ENCODE measurements around the gene CYP4A22.
A peak's percentile ranks its signal among the peaks of the same experiment; 100 is the strongest.
"Not testable (repeated sequence)": the region's sequence is repeated elsewhere in the genome, so short reads cannot be mapped to it uniquely, and the experiment has no call there.

Gene CYP4A22, protein sequence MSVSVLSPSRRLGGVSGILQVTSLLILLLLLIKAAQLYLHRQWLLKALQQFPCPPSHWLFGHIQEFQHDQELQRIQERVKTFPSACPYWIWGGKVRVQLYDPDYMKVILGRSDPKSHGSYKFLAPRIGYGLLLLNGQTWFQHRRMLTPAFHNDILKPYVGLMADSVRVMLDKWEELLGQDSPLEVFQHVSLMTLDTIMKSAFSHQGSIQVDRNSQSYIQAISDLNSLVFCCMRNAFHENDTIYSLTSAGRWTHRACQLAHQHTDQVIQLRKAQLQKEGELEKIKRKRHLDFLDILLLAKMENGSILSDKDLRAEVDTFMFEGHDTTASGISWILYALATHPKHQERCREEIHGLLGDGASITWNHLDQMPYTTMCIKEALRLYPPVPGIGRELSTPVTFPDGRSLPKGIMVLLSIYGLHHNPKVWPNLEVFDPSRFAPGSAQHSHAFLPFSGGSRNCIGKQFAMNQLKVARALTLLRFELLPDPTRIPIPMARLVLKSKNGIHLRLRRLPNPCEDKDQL

DNA sequence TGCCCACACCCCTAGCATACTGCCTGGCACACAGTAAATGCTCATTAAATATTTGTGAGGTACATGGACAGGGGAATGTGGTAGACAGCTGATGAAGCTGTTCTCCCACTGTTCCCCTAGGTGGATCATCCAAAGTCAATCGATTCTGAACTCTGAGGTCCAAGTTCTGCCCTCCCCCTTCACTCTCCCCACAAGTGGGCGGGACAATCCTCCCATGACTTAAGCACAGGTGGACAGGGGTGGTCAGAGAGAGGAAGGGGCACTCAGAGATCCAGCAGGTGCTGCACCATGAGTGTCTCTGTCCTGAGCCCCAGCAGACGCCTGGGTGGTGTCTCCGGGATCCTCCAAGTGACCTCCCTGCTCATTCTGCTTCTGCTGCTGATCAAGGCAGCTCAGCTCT, at the start of gene CYP4A22:
TSS of gene CYP4A22 (plus strand) at position 244 of the 400 bp plus-strand sequence. CDS start at position 289, 45 bp downstream.
- TF ChIP-seq, protein P1, sequence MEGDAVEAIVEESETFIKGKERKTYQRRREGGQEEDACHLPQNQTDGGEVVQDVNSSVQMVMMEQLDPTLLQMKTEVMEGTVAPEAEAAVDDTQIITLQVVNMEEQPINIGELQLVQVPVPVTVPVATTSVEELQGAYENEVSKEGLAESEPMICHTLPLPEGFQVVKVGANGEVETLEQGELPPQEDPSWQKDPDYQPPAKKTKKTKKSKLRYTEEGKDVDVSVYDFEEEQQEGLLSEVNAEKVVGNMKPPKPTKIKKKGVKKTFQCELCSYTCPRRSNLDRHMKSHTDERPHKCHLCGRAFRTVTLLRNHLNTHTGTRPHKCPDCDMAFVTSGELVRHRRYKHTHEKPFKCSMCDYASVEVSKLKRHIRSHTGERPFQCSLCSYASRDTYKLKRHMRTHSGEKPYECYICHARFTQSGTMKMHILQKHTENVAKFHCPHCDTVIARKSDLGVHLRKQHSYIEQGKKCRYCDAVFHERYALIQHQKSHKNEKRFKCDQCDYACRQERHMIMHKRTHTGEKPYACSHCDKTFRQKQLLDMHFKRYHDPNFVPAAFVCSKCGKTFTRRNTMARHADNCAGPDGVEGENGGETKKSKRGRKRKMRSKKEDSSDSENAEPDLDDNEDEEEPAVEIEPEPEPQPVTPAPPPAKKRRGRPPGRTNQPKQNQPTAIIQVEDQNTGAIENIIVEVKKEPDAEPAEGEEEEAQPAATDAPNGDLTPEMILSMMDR (IDR thresholded peaks at IDR 0.05; ENCODE audit: low read depth, low read length): no peak
- DNase-seq (ENCODE audit: extremely low read depth, low read depth): no peak

DNA sequence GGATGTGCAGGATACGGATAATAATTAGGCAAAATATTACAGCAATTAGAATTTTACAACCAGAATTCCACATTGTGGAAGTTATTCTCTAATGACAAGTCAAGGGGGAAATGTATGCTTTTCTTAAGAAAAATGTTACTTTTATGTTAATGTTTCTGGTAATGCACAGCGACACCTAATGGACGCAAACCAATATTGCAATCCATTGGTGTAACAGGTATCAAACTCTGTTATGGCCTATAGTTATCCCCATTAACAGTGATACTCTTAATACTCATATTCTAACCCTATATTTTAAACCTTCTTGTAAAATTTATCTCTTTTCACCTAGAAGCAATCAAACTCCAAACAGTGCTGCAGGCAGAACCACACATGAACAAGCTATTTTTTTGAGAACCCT, 47.9 kb upstream of the CYP4A22 start:
- TF ChIP-seq, protein P1 (IDR thresholded peaks at IDR 0.05; ENCODE audit: low read depth, low read length): peak; percentile 37

DNA sequence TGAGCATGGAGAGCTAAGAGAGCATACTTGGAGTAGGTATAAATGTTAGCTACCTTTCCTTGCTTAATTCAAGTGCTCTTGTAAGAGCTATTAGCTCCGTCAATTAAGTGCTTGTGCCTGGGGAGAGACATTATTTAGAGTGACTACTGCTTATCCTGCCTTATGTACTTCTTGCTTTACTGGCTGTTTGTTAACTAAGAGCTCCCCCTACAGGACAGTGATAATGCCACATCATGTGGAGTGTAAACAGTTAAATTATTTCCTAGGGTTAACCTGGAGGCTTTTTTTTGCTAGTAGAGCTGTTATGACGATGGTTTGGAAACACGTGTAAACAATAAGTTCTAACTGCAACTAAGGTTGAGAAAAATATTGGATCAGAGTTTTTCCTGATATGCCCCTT, 45.8 kb upstream of the CYP4A22 start:
- not testable (repeated sequence) for DNase-seq (ENCODE audit: extremely low read depth, low read depth)

More for the DNA sequence above, 47.9 kb upstream of the CYP4A22 start:
- not testable (repeated sequence) for DNase-seq (ENCODE audit: extremely low read depth, low read depth)

DNA sequence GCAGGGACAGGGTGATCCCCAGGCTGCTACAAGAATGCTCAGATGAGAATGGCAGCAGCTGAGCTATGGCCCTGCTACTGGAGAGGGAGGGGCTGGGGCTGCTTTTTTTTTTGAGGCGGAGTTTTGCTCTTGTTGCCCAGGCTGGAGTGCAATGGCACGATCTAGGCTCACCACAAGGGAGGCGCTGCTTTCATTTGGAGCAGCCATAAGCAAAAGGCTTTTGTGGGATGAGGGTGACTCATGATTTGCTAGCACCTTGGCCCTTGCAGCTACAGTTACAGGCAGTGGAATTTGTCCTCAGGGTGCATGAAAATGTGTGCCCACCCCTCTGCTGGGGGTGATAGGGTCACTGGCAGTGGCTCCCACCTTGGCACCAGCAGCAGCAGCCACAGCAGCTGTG, 32.4 kb upstream of the CYP4A22 start:
- no peak for DNase-seq (ENCODE audit: extremely low read depth, low read depth)
- TF ChIP-seq, protein P1 (IDR thresholded peaks at IDR 0.05; ENCODE audit: low read depth, low read length): no peak

DNA sequence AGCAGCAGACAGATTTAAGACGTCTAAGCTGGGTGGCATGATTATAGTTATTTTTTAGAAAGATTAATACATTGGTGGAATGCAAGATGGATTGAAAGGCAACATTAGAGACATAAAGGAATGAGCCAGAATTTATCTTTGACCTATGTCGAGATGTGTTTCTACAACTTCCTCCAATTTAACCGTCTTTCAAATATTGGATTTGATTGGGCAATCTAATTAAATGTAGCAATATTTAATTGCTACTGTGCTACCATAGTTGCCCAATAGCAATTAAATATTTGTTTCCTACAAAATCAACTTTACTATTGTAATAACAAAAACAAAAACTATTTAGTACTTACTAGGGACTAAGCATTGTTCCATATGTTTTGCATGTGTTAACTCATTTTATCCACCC, 30.4 kb upstream of the CYP4A22 start:
- TF ChIP-seq, protein P1 (IDR thresholded peaks at IDR 0.05; ENCODE audit: low read depth, low read length): no peak

DNA sequence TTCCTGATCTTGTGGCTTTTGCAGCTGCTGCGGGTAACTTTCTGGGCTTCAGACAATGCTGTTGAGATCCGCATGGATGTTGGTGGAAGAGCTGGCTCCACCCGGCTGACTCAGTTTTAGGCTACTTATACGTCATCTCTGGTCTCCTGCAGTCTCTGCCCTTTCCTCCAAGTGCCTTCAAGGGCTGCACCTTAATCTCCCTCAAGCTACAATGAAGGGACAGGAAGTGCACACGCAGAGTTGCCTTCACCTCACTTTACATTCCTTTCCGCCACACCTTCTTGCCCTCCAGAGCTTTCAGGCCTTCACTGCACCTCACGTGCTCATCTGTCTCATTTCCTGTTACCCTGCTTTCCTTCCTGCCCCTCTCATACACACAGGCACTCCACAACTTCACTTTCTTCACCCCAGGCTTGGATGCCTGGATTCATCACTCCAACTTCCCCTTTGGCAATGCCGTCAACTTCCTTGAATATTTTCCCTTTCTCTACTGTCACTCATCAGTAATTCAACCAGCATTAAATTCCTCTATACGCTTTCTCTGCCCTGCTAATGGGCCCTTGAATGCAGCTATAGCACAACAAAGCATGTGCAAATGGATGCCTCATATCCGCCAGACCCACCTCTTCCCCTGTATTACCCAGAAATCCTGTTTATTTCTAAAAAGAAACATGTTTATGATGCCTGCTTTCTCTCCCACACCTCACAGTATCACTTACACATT, 29.2 kb upstream of the CYP4A22 start:
- DNase-seq (ENCODE audit: extremely low read depth, low read depth): not testable (repeated sequence)

More for the DNA sequence above, 30.4 kb upstream of the CYP4A22 start:
- DNase-seq (ENCODE audit: extremely low read depth, low read depth): no peak

DNA sequence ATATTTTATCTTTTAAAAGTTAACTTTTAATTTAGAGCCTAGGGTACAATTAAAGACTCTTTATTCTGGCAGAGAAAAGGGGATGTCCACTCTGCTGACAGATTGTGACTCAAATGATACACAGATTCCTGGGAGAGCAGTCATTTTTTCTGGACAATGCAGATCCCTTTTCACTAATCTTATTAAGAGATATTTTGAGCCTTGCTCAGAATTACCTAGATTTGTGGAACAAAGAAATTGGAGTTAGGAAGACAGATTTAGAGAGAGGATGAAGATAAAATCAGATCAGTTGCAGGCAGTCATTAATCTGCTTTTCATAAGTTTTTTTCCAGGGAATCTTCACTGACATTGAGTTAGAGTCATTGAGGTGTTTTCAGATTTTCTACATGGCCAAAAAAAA, 27.8 kb upstream of the CYP4A22 start:
- DNase-seq (ENCODE audit: extremely low read depth, low read depth): not testable (repeated sequence)

DNA sequence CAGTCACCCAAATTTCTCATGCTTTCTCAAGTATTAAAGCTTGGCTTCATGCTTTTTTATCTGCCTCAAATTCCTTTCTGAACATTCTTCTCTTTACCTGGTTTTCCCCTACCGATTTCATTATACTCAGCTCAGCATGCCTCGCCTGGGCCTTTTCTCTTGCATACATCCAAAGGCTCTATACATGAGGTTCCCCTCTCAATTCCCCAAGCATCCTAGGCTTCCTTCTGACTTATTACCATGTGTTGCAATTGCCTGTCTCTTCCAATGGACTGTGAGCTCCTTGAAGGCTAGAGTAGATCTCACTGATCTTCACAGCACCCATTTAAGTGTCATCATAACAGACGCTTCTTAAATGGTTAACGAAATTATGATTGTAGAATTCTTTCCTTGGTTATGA, 24.1 kb upstream of the CYP4A22 start:
- TF ChIP-seq, protein P1 (IDR thresholded peaks at IDR 0.05; ENCODE audit: low read depth, low read length): no peak
- DNase-seq (ENCODE audit: extremely low read depth, low read depth): no peak

DNA sequence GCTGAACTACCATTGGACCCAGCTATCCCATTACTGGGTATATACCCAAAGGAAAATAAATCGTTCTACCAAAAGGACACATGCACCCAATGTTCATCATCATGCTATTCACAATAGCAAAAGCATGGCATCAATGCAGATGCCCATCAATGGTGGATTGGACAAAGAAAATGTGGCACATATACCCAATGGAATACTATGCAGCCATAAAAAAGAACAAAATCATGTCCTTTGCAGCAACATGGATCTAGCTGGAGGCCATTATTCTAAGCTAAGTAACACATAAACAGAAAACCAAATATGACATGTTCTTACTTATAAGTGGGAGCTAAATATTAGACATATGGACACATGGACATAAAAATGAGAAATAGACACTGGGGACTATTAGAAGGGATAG, 16.2 kb upstream of the CYP4A22 start:
- not testable (repeated sequence) for DNase-seq (ENCODE audit: extremely low read depth, low read depth)

DNA sequence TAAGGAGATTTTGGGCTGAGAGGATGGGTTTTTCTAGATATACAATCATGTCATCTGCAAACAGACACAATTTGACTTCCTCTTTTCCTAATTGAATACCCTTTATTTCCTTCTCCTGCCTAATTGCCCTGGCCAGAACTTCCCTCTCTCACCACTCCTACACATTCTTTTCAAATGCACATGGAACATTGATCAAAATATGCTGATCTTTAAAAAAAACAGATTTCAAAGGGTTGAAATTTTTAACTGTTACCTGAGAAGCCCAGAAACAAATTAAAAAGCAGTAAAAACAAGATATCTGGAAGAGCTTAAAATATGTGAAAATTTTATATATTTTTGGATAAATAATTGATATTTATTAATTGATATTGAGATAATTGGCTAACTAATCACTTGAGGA, 12.4 kb upstream of the CYP4A22 start:
- DNase-seq (ENCODE audit: extremely low read depth, low read depth): not testable (repeated sequence)

DNA sequence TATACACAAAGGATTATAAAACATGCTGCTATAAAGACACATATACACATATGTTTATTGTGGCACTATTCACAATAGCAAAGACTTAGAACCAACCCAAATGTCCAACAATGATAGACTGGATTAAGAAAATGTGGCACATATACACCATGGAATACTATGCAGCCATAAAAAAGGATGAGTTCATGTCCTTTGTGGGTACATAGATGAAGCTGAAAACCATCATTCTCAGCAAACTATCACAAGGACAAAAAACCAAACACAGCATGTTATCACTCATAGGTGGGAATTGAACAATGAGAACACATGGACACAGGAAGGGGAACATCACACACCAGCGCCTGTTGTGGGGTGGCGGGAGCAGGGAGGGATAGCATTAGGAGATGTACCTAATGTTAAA, 10.2 kb upstream of the CYP4A22 start:
- not testable (repeated sequence) for DNase-seq (ENCODE audit: extremely low read depth, low read depth)

Measured in AG09319 (cell line).